HUES48 (cell line): ENCODE data around the gene EZH2.

Source experiments
- H3K27ac ChIP-seq: one replicate; pipeline ENCODE4 v1.7.0; 2013; ENCODE audit warnings: low read depth, low read length, inconsistent platforms
- H3K27me3 ChIP-seq: 2 replicates; pipeline ENCODE4 v1.6.1; 2013; ENCODE audit warnings: mild to moderate bottlenecking, low read length; ENCODE audit not compliant: control insufficient read depth, insufficient read depth
- H3K36me3 ChIP-seq: 2 replicates; pipeline ENCODE4 v1.6.1; 2013; ENCODE audit warnings: low read length; ENCODE audit not compliant: control insufficient read depth, insufficient read depth
- H3K4me1 ChIP-seq: 2 replicates; pipeline ENCODE4 v1.6.1; 2013; ENCODE audit warnings: mild to moderate bottlenecking, low read length; ENCODE audit not compliant: control insufficient read depth, insufficient read depth
- H3K4me3 ChIP-seq: 2 replicates; pipeline ENCODE4 v1.5.1; 2013; ENCODE audit warnings: mild to moderate bottlenecking, low read depth, low read length
- H3K9ac ChIP-seq: 2 replicates; pipeline ENCODE4 v1.6.1; 2013; ENCODE audit warnings: mild to moderate bottlenecking, low read depth, low read length, moderate library complexity
- H3K9me3 ChIP-seq: 2 replicates; pipeline ENCODE4 v1.6.1; 2013; ENCODE audit warnings: low read length; ENCODE audit not compliant: control insufficient read depth, insufficient read depth

Gene EZH2

DNA sequence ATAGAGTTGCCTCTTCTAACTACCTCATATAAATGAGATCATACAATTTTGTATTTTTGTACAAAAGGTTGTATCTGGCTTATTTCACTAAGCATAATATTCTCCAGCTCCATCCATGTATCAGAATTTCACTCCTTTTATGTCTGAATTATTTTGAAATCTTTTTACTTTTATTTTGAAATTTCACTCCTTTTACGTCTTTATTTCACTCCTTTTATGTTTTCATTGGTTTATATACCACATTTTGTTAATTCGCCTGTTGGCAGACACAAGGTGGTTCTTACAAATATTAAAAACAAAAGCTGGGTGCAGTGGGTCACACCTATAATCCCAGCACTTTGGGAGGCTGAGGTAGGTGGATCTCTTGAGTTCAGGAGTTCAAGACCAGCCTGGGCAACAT is 5.8 kb downstream of the EZH2 start:
- H3K27me3 ChIP-seq: no peaks in the 10 kb centered on the region
- no peaks in the 10 kb centered on the region for H3K9me3 ChIP-seq
- H3K36me3 ChIP-seq: no peaks in the 10 kb centered on the region
- H3K4me1 ChIP-seq: peaks cover 13% of the 10 kb centered on the region; the same call in 1 of the 2 replicates
- H3K4me3 ChIP-seq: no peak overlapping the region
- no peak overlapping the region for H3K27ac ChIP-seq
- no peak overlapping the region for H3K9ac ChIP-seq

DNA sequence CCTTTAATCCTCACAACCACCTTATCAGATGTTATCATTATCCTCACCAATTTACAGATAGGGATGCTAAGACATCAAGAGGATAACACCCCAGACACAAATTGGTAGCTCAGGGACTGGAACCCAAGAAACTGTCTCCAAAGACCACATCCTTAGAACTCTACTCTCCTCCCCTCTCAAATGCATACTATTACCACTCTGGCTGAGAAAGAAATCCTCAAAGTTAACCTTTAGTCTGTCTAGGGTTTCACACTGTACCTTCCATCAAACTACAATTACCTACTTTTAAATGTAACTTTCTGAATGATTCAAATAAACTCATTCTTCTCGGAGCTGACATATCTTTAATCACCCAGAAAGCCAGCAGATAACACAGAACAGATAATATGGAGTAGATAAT is 6.6 kb downstream of the EZH2 start:
- Histone ChIP-seq H3K4me3 (no peak overlapping the region), H3K27ac (no peak overlapping the region), H3K27me3 (no peaks in the 10 kb centered on the region), H3K9me3 (no peaks in the 10 kb centered on the region), H3K9ac (no peak overlapping the region), H3K36me3 (no peaks in the 10 kb centered on the region), H3K4me1 (peaks cover 9% of the 10 kb centered on the region; the same call in 1 of the 2 replicates)

GRCh38 chr7:148872188-148872587 is 11.9 kb downstream of the EZH2 start:
- H3K9ac ChIP-seq: no peak overlapping the region
- H3K9me3 ChIP-seq: 0 out of 2 replicates have a peak, but pooled peaks cover 3% of the 10 kb centered on the region
- H3K4me3 ChIP-seq: no peak overlapping the region
- no peaks in the 10 kb centered on the region for H3K36me3 ChIP-seq
- H3K27ac ChIP-seq: no peak overlapping the region
- H3K4me1 ChIP-seq: peaks cover 6% of the 10 kb centered on the region; the same call in 1 of the 2 replicates
- no peaks in the 10 kb centered on the region for H3K27me3 ChIP-seq

- Histone ChIP-seq H3K9ac (no peak overlapping the region), H3K27me3 (no peaks in the 10 kb centered on the region), H3K4me1 (peaks cover 6% of the 10 kb centered on the region; the same call in 1 of the 2 replicates), H3K9me3 (0 out of 2 replicates have a peak, but pooled peaks cover 3% of the 10 kb centered on the region), H3K4me3 (no peak overlapping the region), H3K27ac (no peak overlapping the region), H3K36me3 (no peaks in the 10 kb centered on the region)
These were observed 12.5 kb downstream of the EZH2 start for GRCh38 chr7:148871551-148871950.

DNA sequence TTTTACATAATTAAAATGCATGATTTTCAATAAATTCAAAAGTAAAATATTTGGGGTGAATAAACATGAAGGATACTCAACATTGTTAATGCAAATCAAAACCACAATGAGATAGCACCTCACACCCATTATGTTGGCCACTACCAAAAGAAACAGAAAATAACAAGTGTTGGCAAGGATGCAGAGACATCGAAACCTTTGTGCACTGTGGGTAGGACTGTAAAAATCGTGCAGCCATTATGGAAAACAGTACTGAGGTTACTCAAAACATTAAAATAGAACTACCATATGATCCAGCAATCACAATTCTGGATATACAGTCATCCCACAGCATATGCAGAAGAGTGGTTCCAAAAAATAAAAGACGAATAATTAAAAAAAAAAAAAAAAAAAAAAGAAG is 13.1 kb downstream of the EZH2 start:
- H3K4me3 ChIP-seq: no peak overlapping the region
- H3K9me3 ChIP-seq: 0 out of 2 replicates have a peak, but pooled peaks cover 3% of the 10 kb centered on the region
- H3K27ac ChIP-seq: no peak overlapping the region
- no peaks in the 10 kb centered on the region for H3K27me3 ChIP-seq
- H3K36me3 ChIP-seq: no peaks in the 10 kb centered on the region
- H3K4me1 ChIP-seq: peaks cover 6% of the 10 kb centered on the region; the same call in 1 of the 2 replicates
- H3K9ac ChIP-seq: no peak overlapping the region

DNA sequence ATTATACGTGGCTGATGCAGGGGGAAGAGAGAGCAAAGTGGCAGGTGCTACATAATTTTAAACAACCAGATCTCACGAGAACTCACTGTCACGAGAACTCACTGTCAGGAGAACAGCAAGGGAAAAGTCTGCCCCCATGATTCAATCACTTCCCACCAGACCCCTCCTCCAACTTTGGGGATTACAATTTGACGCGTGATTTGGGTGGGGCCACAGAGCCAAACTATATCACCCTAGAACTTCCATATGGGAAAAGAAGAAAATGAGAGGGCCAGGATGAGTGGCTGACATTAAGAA is 15.8 kb downstream of the EZH2 start:
- H3K27ac ChIP-seq: no peak overlapping the region
- H3K9me3 ChIP-seq: 0 out of 2 replicates have a peak, but pooled peaks cover 3% of the 10 kb centered on the region
- H3K4me1 ChIP-seq: peaks cover 5% of the 10 kb centered on the region; the same call in 1 of the 2 replicates

DNA sequence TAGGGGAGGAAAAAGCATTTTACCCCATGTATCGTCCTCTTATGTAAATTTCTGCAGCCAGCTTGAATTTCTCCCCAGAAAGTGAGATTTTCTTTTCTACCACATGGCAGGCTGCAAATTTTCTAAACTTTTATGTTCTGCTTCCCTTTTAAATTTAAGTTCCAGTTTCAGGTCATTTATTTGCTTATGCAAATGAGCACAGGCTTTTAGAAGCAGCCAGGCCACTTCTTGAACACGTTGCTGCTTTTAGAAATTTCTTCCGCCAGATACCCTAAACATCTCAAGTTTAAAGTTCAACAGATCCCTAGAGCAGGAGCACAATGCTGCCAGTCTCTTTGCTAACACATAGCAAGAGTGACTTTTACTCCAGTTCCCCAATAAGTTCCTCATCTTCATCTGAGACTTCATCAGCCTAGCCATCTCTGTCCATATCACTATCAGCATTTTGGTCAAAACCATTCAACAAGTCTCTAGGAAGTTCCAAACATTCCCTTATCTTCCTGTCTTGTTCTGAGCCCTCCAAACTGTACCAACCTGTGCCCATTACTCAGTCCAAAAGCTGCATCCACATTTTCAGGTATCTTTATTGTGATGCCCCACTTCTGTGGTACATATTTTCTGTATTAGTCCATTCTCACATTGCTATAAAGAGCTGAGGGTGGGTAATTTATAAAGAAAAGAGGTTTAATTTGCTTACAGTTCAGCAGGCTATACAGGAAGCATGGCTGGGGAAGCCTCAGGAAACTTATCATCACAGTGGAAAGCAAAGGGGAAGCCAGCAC is 16.3 kb downstream of the EZH2 start:
- peaks cover 6% of the 10 kb centered on the region; the same call in 1 of the 2 replicates for H3K4me1 ChIP-seq
- no peak overlapping the region for H3K27ac ChIP-seq
- no peaks in the 10 kb centered on the region for H3K36me3 ChIP-seq
- H3K9me3 ChIP-seq: 0 out of 2 replicates have a peak, but pooled peaks cover 3% of the 10 kb centered on the region
- H3K9ac ChIP-seq: no peak overlapping the region
- H3K27me3 ChIP-seq: no peaks in the 10 kb centered on the region
- no peak overlapping the region for H3K4me3 ChIP-seq

More for the DNA sequence above, 15.8 kb downstream of the EZH2 start:
- Histone ChIP-seq H3K36me3 (no peaks in the 10 kb centered on the region), H3K9ac (no peak overlapping the region), H3K4me3 (no peak overlapping the region), H3K27me3 (no peaks in the 10 kb centered on the region)

DNA sequence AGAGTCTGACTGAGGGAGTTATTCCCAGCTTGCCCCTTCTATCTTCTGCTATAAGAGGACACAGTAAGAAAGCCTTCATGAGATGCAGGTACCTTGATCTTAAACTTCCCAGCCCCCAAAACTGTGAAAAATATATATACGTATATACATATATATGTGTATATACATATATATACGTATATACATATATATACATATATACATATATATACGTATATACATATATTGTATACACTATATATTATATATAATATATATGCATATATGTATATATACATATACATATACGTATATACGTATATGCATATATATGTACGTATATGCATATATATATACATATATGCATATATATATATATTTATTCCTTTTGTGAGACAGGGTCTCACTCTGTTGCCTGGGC is 17.7 kb downstream of the EZH2 start:
- Histone ChIP-seq H3K4me1 (peaks cover 17% of the 10 kb centered on the region; the same call in 1 of the 2 replicates), H3K27ac (no peak overlapping the region), H3K36me3 (no peaks in the 10 kb centered on the region), H3K27me3 (no peaks in the 10 kb centered on the region), H3K9me3 (0 out of 2 replicates have a peak, but pooled peaks cover 3% of the 10 kb centered on the region), H3K4me3 (no peak overlapping the region), H3K9ac (no peak overlapping the region)

GRCh38 chr7:148865283-148865682 is 18.8 kb downstream of the EZH2 start:
- Histone ChIP-seq H3K27ac (no peak overlapping the region), H3K4me1 (peaks cover 17% of the 10 kb centered on the region; the same call in 1 of the 2 replicates), H3K9me3 (0 out of 2 replicates have a peak, but pooled peaks cover 3% of the 10 kb centered on the region), H3K9ac (no peak overlapping the region), H3K36me3 (no peaks in the 10 kb centered on the region), H3K4me3 (no peak overlapping the region), H3K27me3 (no peaks in the 10 kb centered on the region)

DNA sequence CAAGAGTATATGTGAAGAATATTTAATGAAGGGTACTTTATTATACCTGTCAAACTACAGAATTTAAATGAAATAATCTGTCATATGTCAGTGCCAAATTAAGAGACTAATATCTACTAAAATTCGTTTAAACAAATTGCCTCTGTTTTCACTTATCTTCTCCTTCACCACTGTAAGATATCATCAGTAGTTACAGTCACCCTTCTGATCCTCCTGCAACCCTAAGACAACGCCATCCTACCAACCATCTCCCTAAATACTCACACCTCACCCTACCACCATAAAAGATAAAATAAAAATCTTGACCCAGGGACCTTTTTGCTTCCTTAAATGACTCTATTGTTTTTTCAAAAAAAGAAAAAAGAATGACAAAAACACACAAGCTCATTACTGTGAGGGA is 20.8 kb downstream of the EZH2 start:
- H3K27ac ChIP-seq: no peak overlapping the region
- no peak overlapping the region for H3K9ac ChIP-seq
- H3K9me3 ChIP-seq: 0 out of 2 replicates have a peak, but pooled peaks cover 3% of the 10 kb centered on the region
- no peaks in the 10 kb centered on the region for H3K27me3 ChIP-seq
- H3K4me1 ChIP-seq: peaks cover 17% of the 10 kb centered on the region; the same call in 1 of the 2 replicates
- H3K36me3 ChIP-seq: no peaks in the 10 kb centered on the region
- H3K4me3 ChIP-seq: no peak overlapping the region

GRCh38 chr7:148862481-148862880 is 21.6 kb downstream of the EZH2 start:
- Histone ChIP-seq H3K36me3 (no peaks in the 10 kb centered on the region), H3K27me3 (no peaks in the 10 kb centered on the region), H3K9ac (no peak overlapping the region), H3K4me3 (no peak overlapping the region), H3K27ac (no peak overlapping the region), H3K9me3 (no peaks in the 10 kb centered on the region), H3K4me1 (peaks cover 17% of the 10 kb centered on the region; the same call in 1 of the 2 replicates)
